ENCODE results near the gene AKTIP.

DNA sequence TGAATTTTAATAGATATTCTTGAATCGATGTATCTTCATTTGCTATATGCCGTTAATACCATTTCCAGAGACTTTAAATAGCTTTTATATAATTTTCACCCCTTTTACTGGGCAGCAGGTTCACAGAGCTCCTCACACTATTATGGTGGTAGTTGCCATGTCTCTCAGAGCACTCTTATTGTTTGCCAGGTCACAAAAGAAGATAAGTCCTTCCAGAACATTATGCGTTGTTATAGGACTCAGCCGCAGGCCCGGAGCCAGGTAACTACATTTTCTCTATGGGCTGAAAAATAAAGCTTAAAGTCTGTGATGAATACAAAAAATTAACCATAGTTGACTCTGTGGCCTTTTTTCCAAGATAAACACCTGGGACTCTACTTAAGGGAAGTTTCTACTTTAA is 24.0 kb downstream of the AKTIP start:
- TF ChIP-seq YY1 (IDR thresholded peaks at IDR 0.05; ENCODE audit: insufficient read depth, insufficient read length) = no peak
- TF ChIP-seq SUZ12 (IDR thresholded peaks at IDR 0.05; ENCODE audit: extremely low read depth, insufficient read depth, insufficient read length) = no peak
- no peak for TF ChIP-seq ZNF274 (IDR thresholded peaks at IDR 0.05; ENCODE audit: low read depth, low read length)

Data from NT2/D1 (cell line).